GM12864 (cell line): ENCODE results near the gene OR10Z1.

Experiments used
- DNase-seq: peaks from one replicate; pipeline ENCODE4 v3.0.0-alpha.2; 2011; ENCODE audit warnings: low read depth
- H3K4me3 ChIP-seq: 2 replicates; pipeline ENCODE4 v1.5.1; 2011; ENCODE audit warnings: mild to moderate bottlenecking, low read depth, low read length, control low read depth
- CTCF ChIP-seq: IDR thresholded peaks from 2 replicates; pipeline ENCODE4 v1.5.1; 2011; ENCODE audit warnings: low read depth, mild to moderate bottlenecking, moderate library complexity, low read length, control low read depth, inconsistent platforms; ENCODE audit errors: missing control alignments

The OR10Z1 gene

GRCh38 chr1:158654571-158654970 lies 49.5 kb downstream of the OR10Z1 start:
- DNase-seq, result no peak
- no peak for TF ChIP-seq CTCF
- H3K4me3 ChIP-seq, result no peak overlapping the region
